Spleen (tissue), 11 donors: Measurements from ENCODE around the gene BABAM1. TPM values are rescaled to one million over a fixed set of nuclear protein-coding genes. Genes with fewer than 3 reads are reported as not detected.

Source experiments
- DNase-seq: peaks from one replicate; pipeline ENCODE4 v3.0.0-alpha.2; 2020
- H3K27ac ChIP-seq, 8 donors: fragments of 200-600 bp; sonication (generic) in 7 of 8; 1 replicate in 4 of 8; 2 replicates in 4 of 8; pipeline versions ENCODE4 v1.5.0 to v1.8.0; 2016 to 2021; ENCODE audit warnings: inconsistent platforms in 4 of 8, mild to moderate bottlenecking in 4 of 8, moderate library complexity in 1 of 8
- H3K27me3 ChIP-seq, 7 donors: fragments of 200-600 bp; sonication (generic) in 6 of 7; replicated peaks in 1 of 7; 1 replicate in 4 of 7; 2 replicates in 3 of 7; pipeline versions ENCODE4 v1.5.0 to v1.8.0; 2016 to 2021; ENCODE audit warnings: inconsistent platforms in 3 of 7, mild to moderate bottlenecking in 1 of 7
- H3K36me3 ChIP-seq, 6 donors: fragments of 200-600 bp; sonication (generic) in 5 of 6; 1 replicate in 4 of 6; 2 replicates in 2 of 6; pipeline versions ENCODE4 v1.5.0 to v1.8.0; 2016 to 2021; ENCODE audit warnings: inconsistent platforms in 2 of 6
- H3K4me1 ChIP-seq, 6 donors: fragments of 200-600 bp; sonication (generic) in 5 of 6; 1 replicate in 3 of 6; 2 replicates in 3 of 6; pipeline versions ENCODE4 v1.5.0 to v1.8.0; 2016 to 2021; ENCODE audit warnings: inconsistent platforms in 3 of 6
- H3K4me3 ChIP-seq, 8 donors: fragments of 200-600 bp; sonication (generic) in 7 of 8; 1 replicate in 4 of 8; 2 replicates in 4 of 8; pipeline versions ENCODE4 v1.5.0 to v1.8.0; 2016 to 2021; ENCODE audit warnings: inconsistent platforms in 4 of 8, mild to moderate bottlenecking in 4 of 8, moderate library complexity in 2 of 8
- H3K9me3 ChIP-seq, 8 donors: fragments of 200-600 bp; sonication (generic) in 7 of 8; 1 replicate in 4 of 8; 2 replicates in 4 of 8; pipeline versions ENCODE4 v1.5.0 to v1.8.0; 2016 to 2021; ENCODE audit warnings: inconsistent platforms in 4 of 8
- CTCF ChIP-seq, 11 experiments: fragments of 200-600 bp in 7 of 11; fragments of 450-650 bp in 4 of 11; sonication (generic) in 4 of 11; IDR thresholded peaks in 8 of 11; conservative IDR thresholded peaks in 3 of 11; 1 replicate in 7 of 11; 2 replicates in 4 of 11; pipeline versions ENCODE4 v1.4.0 to v1.8.0; 2016 to 2021; ENCODE audit warnings: antibody characterized with exemption in 11 of 11, inconsistent platforms in 4 of 11, mild to moderate bottlenecking in 1 of 11
- POLR2A ChIP-seq, 3 donors: fragments of 450-650 bp; IDR thresholded peaks; one replicate each; pipeline ENCODE4 v1.5.1; 2017; ENCODE audit warnings: antibody characterized with exemption in 3 of 3, mild to moderate bottlenecking in 1 of 3
- POLR2AphosphoS5 ChIP-seq, 3 donors: sonication (generic); formaldehyde crosslinking; IDR thresholded peaks; one replicate each; pipeline ENCODE4 v1.5.1; 2017; ENCODE audit warnings: antibody characterized with exemption in 3 of 3
- WGBS, 5 donors: extraction: QIAGEN DNeasy Blood & Tissue Kit in 3 of 5; methylation state at CpG; one replicate each; pipeline versions ENCODE4 v1.1.5 to v1.1.7; 2013 to 2018; 5-methylcytosine and 5-hydroxymethylcytosine counted together
- intact Hi-C: fragments of 100-400 bp; cut with DNase I; formaldehyde crosslinking; loops from one replicate; pipeline ENCODE4 v1.15.0; 2023; ENCODE audit warnings: low total_unique reads
- polyA plus RNA-seq, 3 donors: library from polyadenylated mRNA; stranded (reverse); fragments of 200-250 nt; gene quantifications; one replicate each; pipeline ENCODE4 v1.2.1, GENCODE V29; 2013
- total RNA-seq, 7 donors: library from RNA; depleted of rRNA in 3 of 7; stranded (reverse); fragments of >200 nt in 3 of 7; fragmentation: NEBNext Ultra II Directional in 4 of 7; extraction: Animal tissue kit (Norgen Biotek cat#: 25700) in 4 of 7; gene quantifications; one replicate each; pipeline versions ENCODE4 v1.1.0 to v1.2.1, GENCODE V29; 2016 to 2021
- donor health status: healthy with polysubstance abuse.
- donor health status: DM: no; HTN: no; CAD: no; lungs with moderate emphysema.
- donor health status: DM: no; HTN: no; CAD: no.
- donor health status: Bipolar disorder and iron deficiency.
- donor health status: healthy.
- donor health status: DM: no; HTN: no; CAD: no.
- donor health status: DM: yes; HTN: yes; CAD: no.

Gene BABAM1
- total and polyA plus RNA-seq, 10 donors: 61.7 to 133 (median 76.9) TPM

GRCh38 chr19:17240826-17241399, 26.3 kb upstream of the BABAM1 start:
- H3K27ac ChIP-seq: no peak overlapping the region
- peaks cover 0 to 25% (median 0%) of the 10 kb centered on the region in 6 donors for H3K36me3 ChIP-seq
- 93 to 97% (median 96%) methylated on average over 6 of the region's 6 CpGs for WGBS, 5 donors
- H3K4me3 ChIP-seq: no peak overlapping the region
- H3K9me3 ChIP-seq: no peaks in the 10 kb centered on the region
- H3K27me3 ChIP-seq: peaks cover 0 to 11% (median 0%) of the 10 kb centered on the region in 7 donors
- DNase-seq: no peak
- H3K4me1 ChIP-seq: peaks cover 5 to 48% (median 33%) of the 10 kb centered on the region in 6 donors
- TF ChIP-seq CTCF (IDR thresholded peaks at IDR 0.05 in 8 of 11, conservative IDR thresholded peaks at IDR 0.05 in 3 of 11): no peak
- no peak for TF ChIP-seq POLR2A (IDR thresholded peaks at IDR 0.05)
- no peak for TF ChIP-seq POLR2AphosphoS5 (IDR thresholded peaks at IDR 0.05)
- intact Hi-C loops: no loop called here

- Histone ChIP-seq H3K27ac (peak overlapping the region in 5 of 8 donors; percentile 20 to 84 (median 73)), H3K9me3 (no peaks in the 10 kb centered on the region), H3K27me3 (peaks cover 0 to 18% (median 0%) of the 10 kb centered on the region in 7 donors), H3K4me3 (peak overlapping the region in 1 of 8 donors; percentile 93), H3K4me1 (peaks cover 10 to 50% (median 36%) of the 10 kb centered on the region in 6 donors), H3K36me3 (peaks cover 0 to 22% (median 0%) of the 10 kb centered on the region in 6 donors)
- no peak for DNase-seq
- 50 to 72% (median 70%) methylated on average over 5 to 8 of the region's 8 CpGs for WGBS, 5 donors
- TF ChIP-seq CTCF (IDR thresholded peaks at IDR 0.05 in 8 of 11, conservative IDR thresholded peaks at IDR 0.05 in 3 of 11): no peak
- TF ChIP-seq POLR2A (IDR thresholded peaks at IDR 0.05): no peak
- TF ChIP-seq POLR2AphosphoS5 (IDR thresholded peaks at IDR 0.05): no peak
- intact Hi-C loops: no loop called here
Observed at GRCh38 chr19:17242431-17243208, 24.6 kb upstream of the BABAM1 start.

GRCh38 chr19:17243211-17243829, 23.9 kb upstream of the BABAM1 start:
- WGBS, 5 donors: 66 to 100% (median 69%) methylated on average over 4 to 8 of the region's 8 CpGs
- intact Hi-C loops: no loop called here
- Histone ChIP-seq H3K27ac (peak overlapping the region in 6 of 8 donors; percentile 62 to 84 (median 70)), H3K4me3 (peak overlapping the region in 7 of 8 donors; percentile 51 to 93 (median 68)), H3K4me1 (peaks cover 10 to 54% (median 36%) of the 10 kb centered on the region in 6 donors), H3K9me3 (no peaks in the 10 kb centered on the region), H3K36me3 (peaks cover 0 to 15% (median 0%) of the 10 kb centered on the region in 6 donors), H3K27me3 (peaks cover 0 to 18% (median 0%) of the 10 kb centered on the region in 7 donors)
- no peak for TF ChIP-seq POLR2AphosphoS5 (IDR thresholded peaks at IDR 0.05)
- no peak for TF ChIP-seq POLR2A (IDR thresholded peaks at IDR 0.05)
- DNase-seq: no peak

- Histone ChIP-seq H3K4me3 (peak overlapping the region; percentile 51 to 93 (median 66)), H3K27ac (peak overlapping the region; percentile 42 to 84 (median 68)), H3K27me3 (peaks cover 0 to 18% (median 0%) of the 10 kb centered on the region in 7 donors), H3K9me3 (no peaks in the 10 kb centered on the region), H3K4me1 (peaks cover 10 to 55% (median 36%) of the 10 kb centered on the region in 6 donors), H3K36me3 (peaks cover 0 to 12% (median 0%) of the 10 kb centered on the region in 6 donors)
- no peak for DNase-seq
- peak in 1 of 3 donors; percentile 7 for TF ChIP-seq POLR2AphosphoS5 (IDR thresholded peaks at IDR 0.05)
- TF ChIP-seq POLR2A (IDR thresholded peaks at IDR 0.05): no peak
- WGBS, 5 donors: 35 to 68% (median 53%) methylated on average over 22 to 52 of the region's 52 CpGs
- intact Hi-C loops: no loop called here
Observed at GRCh38 chr19:17243830-17244617, 23.2 kb upstream of the BABAM1 start.
